Left lung (tissue), 10 donors: ENCODE measurements around the gene HIP1. TPM values are rescaled to one million over a fixed set of nuclear protein-coding genes. Genes with fewer than 3 reads are reported as not detected.
A peak's percentile ranks its signal among the peaks of the same experiment; 100 is the strongest.

ENCODE experiments used
- ATAC-seq: fragments of 200-7000 bp; cut with Tn5 transposase; one replicate; pipeline ENCODE4 v1.9.1; 2020; ENCODE audit warnings: moderate library complexity
- DNase-seq, 4 donors: peaks; one replicate each; pipeline ENCODE4 v3.0.0-alpha.2; 2013 to 2020
- H3K27ac ChIP-seq, 2 donors: fragments of 200-600 bp; sonication (generic) in 1 of 2; one replicate each; pipeline versions ENCODE4 v1.5.0 to v1.8.0; 2020 to 2021
- H3K27me3 ChIP-seq, 2 donors: fragments of 200-600 bp; sonication (generic) in 1 of 2; one replicate each; pipeline versions ENCODE4 v1.5.0 to v1.8.0; 2020 to 2021
- H3K36me3 ChIP-seq, 2 donors: fragments of 200-600 bp; sonication (generic) in 1 of 2; one replicate each; pipeline versions ENCODE4 v1.5.0 to v1.8.0; 2020 to 2021
- H3K4me1 ChIP-seq, 2 donors: fragments of 200-600 bp; one replicate each; pipeline ENCODE4 v1.8.0; 2021
- H3K4me3 ChIP-seq, 2 donors: fragments of 200-600 bp; sonication (generic) in 1 of 2; one replicate each; pipeline versions ENCODE4 v1.5.0 to v1.8.0; 2020 to 2021; ENCODE audit warnings: mild to moderate bottlenecking in 1 of 2
- H3K9me3 ChIP-seq, 2 donors: fragments of 200-600 bp; sonication (generic) in 1 of 2; one replicate each; pipeline versions ENCODE4 v1.5.0 to v1.8.0; 2020 to 2021
- intact Hi-C, 2 donors: fragments of 100-400 bp; cut with DNase I; formaldehyde crosslinking; loops; one replicate each; pipeline versions ENCODE4 v1.11.2 to v1.14.2; 2022
- polyA plus RNA-seq, 6 donors: library from polyadenylated mRNA; unstranded; fragments of 120-200 nt; gene quantifications; one replicate each; pipeline ENCODE4 v1.2.1, GENCODE V29; 2013; ENCODE audit not compliant: insufficient read length in 6 of 6
- total RNA-seq, 2 donors: library from RNA; stranded (reverse); fragmentation: NEBNext Ultra II Directional; extraction: Animal tissue kit (Norgen Biotek cat#: 25700); gene quantifications; one replicate each; pipeline ENCODE4 v1.2.1, GENCODE V29; 2021
- TF ChIP-seq, protein P1 (sequence below), 2 donors: fragments of 200-600 bp; sonication (generic) in 1 of 2; IDR thresholded peaks; one replicate each; pipeline versions ENCODE4 v1.5.0 to v1.8.0; 2021; ENCODE audit warnings: antibody characterized with exemption in 2 of 2
- donor health status: DM: no; HTN: yes; CAD: no.
- donor health status: DM: no; HTN: no; CAD: no.

The HIP1 gene
- total and polyA plus RNA-seq, 8 donors, result 41.9 to 84.2 (median 46.0) TPM

DNA sequence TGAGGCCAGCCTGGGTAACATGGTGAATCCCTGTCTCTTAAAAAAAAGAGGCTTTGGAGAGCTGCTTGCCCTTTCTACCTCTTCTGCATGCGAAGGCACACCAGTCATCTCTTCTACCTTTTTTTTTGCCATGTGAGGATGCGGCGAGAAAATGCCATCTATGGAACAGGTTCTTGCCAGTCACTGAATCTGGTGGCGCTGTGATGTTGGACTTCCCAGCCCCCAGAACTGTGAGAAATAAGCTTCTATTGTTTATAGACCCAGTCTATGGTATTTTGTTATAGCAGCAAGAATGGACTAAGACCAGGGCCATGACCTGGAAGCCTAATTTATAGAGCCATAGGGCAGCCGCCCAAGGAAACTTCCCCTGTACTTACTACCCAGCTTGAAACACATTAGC is 112.9 kb downstream of the HIP1 start:
- Histone ChIP-seq H3K4me1 (peaks cover 12 to 68% of the 10 kb centered on the region in 2 donors), H3K4me3 (no peak overlapping the region), H3K9me3 (peaks cover 0 to 5% of the 10 kb centered on the region in 2 donors), H3K27me3 (no peaks in the 10 kb centered on the region), H3K27ac (peak overlapping the region in 1 of 2 donors; percentile 7), H3K36me3 (no peaks in the 10 kb centered on the region)
- DNase-seq, result no peak
- ATAC-seq, result no peak
- intact Hi-C loops, result no loop called here
- TF ChIP-seq, protein P1, sequence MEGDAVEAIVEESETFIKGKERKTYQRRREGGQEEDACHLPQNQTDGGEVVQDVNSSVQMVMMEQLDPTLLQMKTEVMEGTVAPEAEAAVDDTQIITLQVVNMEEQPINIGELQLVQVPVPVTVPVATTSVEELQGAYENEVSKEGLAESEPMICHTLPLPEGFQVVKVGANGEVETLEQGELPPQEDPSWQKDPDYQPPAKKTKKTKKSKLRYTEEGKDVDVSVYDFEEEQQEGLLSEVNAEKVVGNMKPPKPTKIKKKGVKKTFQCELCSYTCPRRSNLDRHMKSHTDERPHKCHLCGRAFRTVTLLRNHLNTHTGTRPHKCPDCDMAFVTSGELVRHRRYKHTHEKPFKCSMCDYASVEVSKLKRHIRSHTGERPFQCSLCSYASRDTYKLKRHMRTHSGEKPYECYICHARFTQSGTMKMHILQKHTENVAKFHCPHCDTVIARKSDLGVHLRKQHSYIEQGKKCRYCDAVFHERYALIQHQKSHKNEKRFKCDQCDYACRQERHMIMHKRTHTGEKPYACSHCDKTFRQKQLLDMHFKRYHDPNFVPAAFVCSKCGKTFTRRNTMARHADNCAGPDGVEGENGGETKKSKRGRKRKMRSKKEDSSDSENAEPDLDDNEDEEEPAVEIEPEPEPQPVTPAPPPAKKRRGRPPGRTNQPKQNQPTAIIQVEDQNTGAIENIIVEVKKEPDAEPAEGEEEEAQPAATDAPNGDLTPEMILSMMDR (IDR thresholded peaks at IDR 0.05), result no peak

DNA sequence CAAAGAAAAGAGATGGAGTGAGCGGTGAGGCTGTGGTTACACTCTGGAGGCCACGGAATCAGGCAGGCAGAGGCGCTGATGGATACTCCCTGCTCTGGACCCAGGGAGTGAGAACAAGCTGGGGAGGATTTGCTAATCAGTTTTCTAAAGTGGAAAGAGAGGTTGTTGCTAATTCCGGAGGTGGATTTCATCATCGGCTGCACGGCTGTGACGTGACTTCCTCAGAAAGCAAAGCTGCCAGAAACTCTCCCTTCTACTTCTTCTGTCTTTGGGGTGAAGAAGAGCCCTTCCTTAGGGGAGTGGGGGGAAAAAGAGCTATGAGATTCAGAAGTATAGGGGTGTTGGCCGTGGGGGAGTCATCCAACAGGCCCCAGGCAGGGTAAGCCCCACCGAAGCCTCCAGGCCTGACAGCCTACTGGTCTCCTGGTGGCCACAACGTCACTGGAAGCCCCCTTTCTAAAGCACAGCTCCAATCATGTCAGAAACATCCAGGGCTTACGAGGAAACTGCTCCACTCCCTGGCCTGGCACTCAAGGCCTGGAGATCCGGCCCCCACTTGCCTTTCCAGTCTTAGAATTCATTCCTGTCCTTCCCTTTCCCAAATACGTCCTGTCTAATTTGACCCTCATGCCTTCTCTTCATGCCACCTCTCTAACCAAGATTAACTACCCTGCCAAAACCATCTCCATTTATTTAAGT is 114.5 kb downstream of the HIP1 start:
- ATAC-seq, result peak; percentile 72
- peak overlapping the region in 1 of 2 donors; percentile 14 for H3K4me3 ChIP-seq
- H3K27me3 ChIP-seq, result no peaks in the 10 kb centered on the region
- peak overlapping the region; percentile 74 to 92 for H3K27ac ChIP-seq
- intact Hi-C loops, result no loop called here
- TF ChIP-seq, protein P1 (IDR thresholded peaks at IDR 0.05), result no peak
- peaks cover 0 to 5% of the 10 kb centered on the region in 2 donors for H3K9me3 ChIP-seq
- H3K4me1 ChIP-seq, result peaks cover 12 to 75% of the 10 kb centered on the region in 2 donors
- peak in 3 of 4 donors; percentile 68 to 88 (median 81) for DNase-seq
- no peaks in the 10 kb centered on the region for H3K36me3 ChIP-seq

DNA sequence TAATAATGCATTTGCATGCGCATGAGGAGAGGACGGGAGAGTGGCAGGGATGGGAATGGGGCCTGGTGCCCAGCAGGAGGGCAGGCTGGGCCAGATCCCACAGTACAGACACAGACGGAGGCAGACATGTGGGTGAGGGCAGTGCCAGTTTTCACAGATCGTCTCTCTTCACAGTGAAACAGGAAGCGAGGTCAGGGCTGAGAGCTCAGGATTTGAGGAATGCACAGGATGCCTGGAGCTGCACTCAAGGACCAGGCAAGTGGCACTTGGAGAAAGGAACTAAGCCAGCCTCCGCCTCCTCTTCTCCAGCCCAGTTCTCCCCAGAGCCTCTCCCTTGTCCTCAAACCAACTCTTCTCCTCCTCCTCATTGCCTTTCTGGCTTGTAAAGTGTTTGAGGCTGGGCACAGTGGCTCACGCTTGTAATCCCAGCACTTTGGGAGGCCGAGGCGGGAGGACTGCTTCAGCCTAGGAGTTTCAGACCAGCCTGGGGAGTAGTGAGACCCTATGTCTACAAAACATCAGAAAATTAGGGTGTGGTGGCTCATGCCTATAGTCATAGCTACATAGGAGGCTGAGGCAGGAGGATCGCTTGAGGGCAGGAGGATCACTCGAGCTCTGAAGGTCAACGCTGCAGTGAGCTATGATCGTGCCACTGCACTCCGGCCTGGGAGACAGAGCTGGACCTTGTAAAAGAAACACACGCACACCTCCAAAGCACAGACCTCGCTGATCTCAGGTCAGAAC is 115.2 kb downstream of the HIP1 start:
- ATAC-seq, result peak; percentile 80
- H3K27me3 ChIP-seq, result no peaks in the 10 kb centered on the region
- H3K27ac ChIP-seq, result peak overlapping the region; percentile 74 to 92
- intact Hi-C loops, result no loop called here
- H3K9me3 ChIP-seq, result peaks cover 0 to 5% of the 10 kb centered on the region in 2 donors
- H3K4me3 ChIP-seq, result peak overlapping the region in 1 of 2 donors; percentile 14
- peak in 3 of 4 donors; percentile 71 to 82 (median 79) for DNase-seq
- H3K4me1 ChIP-seq, result peaks cover 12 to 82% of the 10 kb centered on the region in 2 donors
- H3K36me3 ChIP-seq, result no peaks in the 10 kb centered on the region
- TF ChIP-seq, protein P1 (IDR thresholded peaks at IDR 0.05), result no peak

DNA sequence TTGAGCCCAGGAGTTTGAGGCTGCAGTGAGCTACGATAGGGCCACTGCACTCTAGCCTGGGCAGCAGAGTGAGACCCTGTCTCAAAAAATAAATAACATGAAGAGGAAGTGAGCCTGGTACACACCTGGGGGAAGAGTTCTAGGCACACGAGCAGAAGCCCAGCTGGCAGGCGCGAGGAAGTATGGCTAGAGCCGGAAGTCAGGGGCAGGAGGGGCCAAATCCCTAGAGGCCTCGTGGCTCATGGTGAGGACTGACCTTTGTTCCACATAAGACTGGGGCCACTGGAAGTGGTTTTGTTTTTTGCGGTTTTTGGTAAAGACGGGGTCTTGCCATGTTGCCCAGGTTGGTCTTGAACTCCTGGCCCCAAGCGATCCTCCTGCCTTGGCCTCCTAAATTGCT is 117.6 kb downstream of the HIP1 start:
- no peaks in the 10 kb centered on the region for H3K27me3 ChIP-seq
- peak overlapping the region in 1 of 2 donors; percentile 69 for H3K27ac ChIP-seq
- no peak overlapping the region for H3K4me3 ChIP-seq
- intact Hi-C loops, result no loop called here
- no peaks in the 10 kb centered on the region for H3K36me3 ChIP-seq
- H3K9me3 ChIP-seq, result no peaks in the 10 kb centered on the region
- ATAC-seq, result no peak
- TF ChIP-seq, protein P1 (IDR thresholded peaks at IDR 0.05), result no peak
- DNase-seq, result peak in 1 of 4 donors; percentile 57
- H3K4me1 ChIP-seq, result peaks cover 17 to 98% of the 10 kb centered on the region in 2 donors

DNA sequence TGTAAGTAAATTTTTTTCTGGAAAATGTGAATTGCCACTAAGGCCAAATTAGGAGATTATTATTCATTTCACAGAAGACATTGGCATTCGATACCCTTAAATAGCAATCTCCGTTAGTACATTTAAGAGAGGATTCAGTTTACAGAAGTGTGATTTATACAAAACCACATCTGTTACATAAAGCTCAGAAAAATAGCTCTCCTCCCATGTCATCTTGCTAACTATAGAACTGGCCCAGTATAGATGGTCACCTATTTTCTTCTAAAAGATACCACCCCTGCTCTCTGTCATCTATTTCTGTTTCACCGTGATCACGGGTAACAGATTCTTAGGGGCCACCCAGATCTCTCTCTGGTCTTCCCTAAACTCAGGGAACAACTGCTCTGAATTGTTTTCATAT is 119.1 kb downstream of the HIP1 start:
- no peaks in the 10 kb centered on the region for H3K9me3 ChIP-seq
- TF ChIP-seq, protein P1 (IDR thresholded peaks at IDR 0.05), result no peak
- no peaks in the 10 kb centered on the region for H3K36me3 ChIP-seq
- H3K4me3 ChIP-seq, result no peak overlapping the region
- ATAC-seq, result no peak
- intact Hi-C loops, result no loop called here
- peaks cover 17 to 96% of the 10 kb centered on the region in 2 donors for H3K4me1 ChIP-seq
- peak overlapping the region in 1 of 2 donors; percentile 91 for H3K27ac ChIP-seq
- no peaks in the 10 kb centered on the region for H3K27me3 ChIP-seq
- no peak for DNase-seq
